Type B pancreatic cell (in vitro differentiated cells): ENCODE results near the gene IKZF3. TPM values are rescaled to one million over a fixed set of nuclear protein-coding genes. Genes with fewer than 3 reads are reported as not detected.
"Not testable (repeated sequence)": the region's sequence is repeated elsewhere in the genome, so short reads cannot be mapped to it uniquely, and the experiment has no call there.

ENCODE experiments used
- DNase-seq: peaks from one replicate; pipeline ENCODE4 v3.0.0; 2021; ENCODE audit warnings: mixed read lengths; ENCODE audit not compliant: unreplicated experiment; ENCODE audit errors: extremely low spot score
- H3K27ac Mint-ChIP-seq: 2 replicates; pipeline ENCODE4 v1.8.0; 2021; ENCODE audit warnings: mild to moderate bottlenecking, mixed read lengths
- H3K27me3 Mint-ChIP-seq: 2 replicates; pipeline ENCODE4 v1.8.0; 2021; ENCODE audit warnings: mixed read lengths
- H3K36me3 Mint-ChIP-seq: 2 replicates; pipeline ENCODE4 v1.8.0; 2021; ENCODE audit warnings: mixed read lengths
- H3K4me1 Mint-ChIP-seq: one replicate; pipeline ENCODE4 v1.8.0; 2021; ENCODE audit warnings: mixed read lengths; ENCODE audit not compliant: unreplicated experiment
- H3K4me3 Mint-ChIP-seq: 2 replicates; pipeline ENCODE4 v1.8.0; 2021; ENCODE audit warnings: mild to moderate bottlenecking, mixed read lengths
- H3K9me3 Mint-ChIP-seq: 2 replicates; pipeline ENCODE4 v1.8.0; 2021; ENCODE audit warnings: mixed read lengths
- total RNA-seq: library from RNA; stranded (reverse); gene quantifications from 2 replicates; pipeline ENCODE4 v1.2.1, GENCODE V29; 2021; ENCODE audit warnings: low replicate concordance
- TF ChIP-seq, protein P1 (sequence below): fragments of 200-600 bp; sonication (generic); conservative IDR thresholded peaks from 2 replicates; pipeline ENCODE4 v1.5.0; 2021; ENCODE audit warnings: antibody characterized with exemption, mild to moderate bottlenecking

IKZF3 gene
- total RNA-seq, 1 donor from 2014 or later = 0.19 TPM

GRCh38 chr17:39715375-39716072 is 148.6 kb downstream of the IKZF3 start:
- TF ChIP-seq, protein P1, sequence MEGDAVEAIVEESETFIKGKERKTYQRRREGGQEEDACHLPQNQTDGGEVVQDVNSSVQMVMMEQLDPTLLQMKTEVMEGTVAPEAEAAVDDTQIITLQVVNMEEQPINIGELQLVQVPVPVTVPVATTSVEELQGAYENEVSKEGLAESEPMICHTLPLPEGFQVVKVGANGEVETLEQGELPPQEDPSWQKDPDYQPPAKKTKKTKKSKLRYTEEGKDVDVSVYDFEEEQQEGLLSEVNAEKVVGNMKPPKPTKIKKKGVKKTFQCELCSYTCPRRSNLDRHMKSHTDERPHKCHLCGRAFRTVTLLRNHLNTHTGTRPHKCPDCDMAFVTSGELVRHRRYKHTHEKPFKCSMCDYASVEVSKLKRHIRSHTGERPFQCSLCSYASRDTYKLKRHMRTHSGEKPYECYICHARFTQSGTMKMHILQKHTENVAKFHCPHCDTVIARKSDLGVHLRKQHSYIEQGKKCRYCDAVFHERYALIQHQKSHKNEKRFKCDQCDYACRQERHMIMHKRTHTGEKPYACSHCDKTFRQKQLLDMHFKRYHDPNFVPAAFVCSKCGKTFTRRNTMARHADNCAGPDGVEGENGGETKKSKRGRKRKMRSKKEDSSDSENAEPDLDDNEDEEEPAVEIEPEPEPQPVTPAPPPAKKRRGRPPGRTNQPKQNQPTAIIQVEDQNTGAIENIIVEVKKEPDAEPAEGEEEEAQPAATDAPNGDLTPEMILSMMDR = no peak
- Mint-ChIP-seq H3K4me3 (no peak overlapping the region), H3K27ac (no peak overlapping the region), H3K9me3 (no peaks in the 10 kb centered on the region), H3K4me1 (peaks cover 4% of the 10 kb centered on the region), H3K36me3 (peaks cover 13% of the 10 kb centered on the region), H3K27me3 (no peaks in the 10 kb centered on the region)
- no peak for DNase-seq

GRCh38 chr17:39714234-39714633 is 149.9 kb downstream of the IKZF3 start:
- H3K4me3 Mint-ChIP-seq = no peak overlapping the region
- DNase-seq = no peak
- H3K4me1 Mint-ChIP-seq = no peaks in the 10 kb centered on the region
- peaks cover 6% of the 10 kb centered on the region for H3K36me3 Mint-ChIP-seq
- TF ChIP-seq, protein P1 = no peak
- H3K27me3 Mint-ChIP-seq = no peaks in the 10 kb centered on the region
- H3K27ac Mint-ChIP-seq = no peak overlapping the region
- H3K9me3 Mint-ChIP-seq = no peaks in the 10 kb centered on the region

DNA sequence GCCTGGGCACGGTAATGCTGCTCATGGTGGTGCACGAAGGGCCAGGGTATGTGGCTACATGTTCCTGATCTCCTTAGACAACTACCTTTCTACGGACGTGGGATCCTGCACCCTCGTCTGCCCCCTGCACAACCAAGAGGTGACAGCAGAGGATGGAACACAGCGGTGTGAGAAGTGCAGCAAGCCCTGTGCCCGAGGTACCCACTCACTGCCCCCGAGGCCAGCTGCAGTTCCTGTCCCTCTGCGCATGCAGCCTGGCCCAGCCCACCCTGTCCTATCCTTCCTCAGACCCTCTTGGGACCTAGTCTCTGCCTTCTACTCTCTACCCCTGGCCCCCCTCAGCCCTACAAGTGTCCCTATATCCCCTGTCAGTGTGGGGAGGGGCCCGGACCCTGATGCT is 152.3 kb downstream of the IKZF3 start:
- Mint-ChIP-seq H3K4me1 (no peaks in the 10 kb centered on the region), H3K27ac (no peak overlapping the region), H3K9me3 (no peaks in the 10 kb centered on the region), H3K27me3 (no peaks in the 10 kb centered on the region), H3K4me3 (no peak overlapping the region), H3K36me3 (peaks cover 6% of the 10 kb centered on the region)
- TF ChIP-seq, protein P1 = no peak
- DNase-seq = no peak

DNA sequence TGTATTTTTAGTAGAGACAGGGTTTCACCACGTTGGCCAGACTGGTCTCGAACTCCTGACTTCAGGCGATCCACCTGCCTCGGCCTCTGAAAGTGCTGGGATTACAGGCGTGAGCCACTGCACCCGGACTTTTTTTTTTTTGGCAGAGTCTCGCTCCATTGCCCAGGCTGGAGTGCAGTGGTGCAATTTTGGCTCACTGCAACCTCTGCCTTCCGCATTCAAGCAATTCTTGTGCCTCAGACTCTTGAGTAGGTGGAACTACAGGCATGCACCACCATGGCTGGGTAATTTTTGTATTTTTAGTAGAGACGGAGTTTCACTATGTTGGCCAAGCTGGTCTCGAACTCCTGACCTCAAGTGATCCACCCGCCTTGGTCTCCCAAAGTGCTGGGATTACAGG is 153.0 kb downstream of the IKZF3 start:
- H3K36me3 Mint-ChIP-seq, H3K4me3 Mint-ChIP-seq, H3K4me1 Mint-ChIP-seq, H3K9me3 Mint-ChIP-seq, H3K27ac Mint-ChIP-seq, H3K27me3 Mint-ChIP-seq, DNase-seq: not testable (repeated sequence)

DNA sequence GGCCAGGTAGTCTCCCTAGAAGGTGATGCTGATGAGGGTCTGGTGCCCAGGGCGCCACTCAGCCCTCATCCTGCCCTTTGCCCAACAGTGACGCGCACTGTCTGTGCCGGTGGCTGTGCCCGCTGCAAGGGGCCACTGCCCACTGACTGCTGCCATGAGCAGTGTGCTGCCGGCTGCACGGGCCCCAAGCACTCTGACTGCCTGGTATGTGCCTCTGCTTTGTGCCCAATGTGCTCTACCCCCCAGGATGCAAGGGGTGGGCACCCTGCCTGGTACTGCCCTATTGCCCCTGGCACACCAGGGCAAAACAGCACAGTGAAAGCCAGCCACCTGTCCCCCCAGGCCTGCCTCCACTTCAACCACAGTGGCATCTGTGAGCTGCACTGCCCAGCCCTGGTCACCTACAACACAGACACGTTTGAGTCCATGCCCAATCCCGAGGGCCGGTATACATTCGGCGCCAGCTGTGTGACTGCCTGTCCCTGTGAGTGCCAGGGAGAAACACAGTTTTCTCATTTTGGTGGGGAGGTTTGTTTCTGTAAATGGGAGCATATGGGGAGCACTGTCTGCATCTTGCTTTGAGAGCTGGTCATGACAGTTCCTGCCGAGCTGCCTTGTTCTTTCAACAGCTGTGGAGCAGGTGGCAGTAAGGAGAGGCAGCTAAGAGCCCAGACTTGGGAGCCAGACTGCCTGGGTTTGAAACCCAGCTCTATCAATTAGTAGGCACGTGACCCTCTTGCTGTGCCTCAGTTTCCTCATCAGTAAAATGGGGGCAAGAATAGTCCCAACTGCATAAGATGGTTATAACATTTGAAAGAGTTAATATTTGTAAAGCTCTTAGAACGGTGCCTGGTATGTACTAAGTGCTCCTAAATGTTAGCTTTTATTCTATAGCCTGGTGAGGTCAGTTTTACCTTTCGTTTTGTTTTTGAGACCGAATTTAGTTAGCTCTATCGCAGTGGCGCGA is 153.8 kb downstream of the IKZF3 start:
- Mint-ChIP-seq H3K36me3 (peaks cover 6% of the 10 kb centered on the region), H3K4me1 (no peaks in the 10 kb centered on the region), H3K27ac (no peak overlapping the region), H3K9me3 (no peaks in the 10 kb centered on the region), H3K27me3 (no peaks in the 10 kb centered on the region), H3K4me3 (no peak overlapping the region)
- TF ChIP-seq, protein P1 = no peak
- DNase-seq = no peak
